ENCODE measurements around the gene ISG20.

ISG20 gene

DNA sequence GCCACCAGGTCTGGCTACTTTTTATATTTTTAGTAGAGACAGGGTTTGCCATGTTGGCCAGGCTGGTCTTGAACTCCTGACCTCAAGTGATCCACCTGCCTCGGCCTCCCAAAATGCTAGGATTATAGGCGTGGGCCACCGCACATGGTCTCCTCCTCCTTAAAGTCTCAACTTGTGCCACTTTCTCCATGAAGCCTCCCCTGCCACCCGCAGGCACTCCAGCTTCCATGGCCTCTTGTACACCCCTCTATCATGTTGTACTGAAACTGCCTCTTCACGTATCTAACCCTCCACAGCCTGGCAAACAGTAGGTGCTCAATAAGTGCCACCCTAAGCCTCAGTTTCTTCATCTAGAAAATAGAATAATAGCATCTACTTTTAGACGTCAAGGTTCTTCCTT is 39.9 kb downstream of the ISG20 start:
- H3K4me3 ChIP-seq (replicated peaks; ENCODE audit: low read depth, low read length): no peak overlapping the region
- TF ChIP-seq, protein P1, sequence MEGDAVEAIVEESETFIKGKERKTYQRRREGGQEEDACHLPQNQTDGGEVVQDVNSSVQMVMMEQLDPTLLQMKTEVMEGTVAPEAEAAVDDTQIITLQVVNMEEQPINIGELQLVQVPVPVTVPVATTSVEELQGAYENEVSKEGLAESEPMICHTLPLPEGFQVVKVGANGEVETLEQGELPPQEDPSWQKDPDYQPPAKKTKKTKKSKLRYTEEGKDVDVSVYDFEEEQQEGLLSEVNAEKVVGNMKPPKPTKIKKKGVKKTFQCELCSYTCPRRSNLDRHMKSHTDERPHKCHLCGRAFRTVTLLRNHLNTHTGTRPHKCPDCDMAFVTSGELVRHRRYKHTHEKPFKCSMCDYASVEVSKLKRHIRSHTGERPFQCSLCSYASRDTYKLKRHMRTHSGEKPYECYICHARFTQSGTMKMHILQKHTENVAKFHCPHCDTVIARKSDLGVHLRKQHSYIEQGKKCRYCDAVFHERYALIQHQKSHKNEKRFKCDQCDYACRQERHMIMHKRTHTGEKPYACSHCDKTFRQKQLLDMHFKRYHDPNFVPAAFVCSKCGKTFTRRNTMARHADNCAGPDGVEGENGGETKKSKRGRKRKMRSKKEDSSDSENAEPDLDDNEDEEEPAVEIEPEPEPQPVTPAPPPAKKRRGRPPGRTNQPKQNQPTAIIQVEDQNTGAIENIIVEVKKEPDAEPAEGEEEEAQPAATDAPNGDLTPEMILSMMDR (IDR thresholded peaks at IDR 0.05; ENCODE audit: low read depth, low read length, missing control alignments): no peak
- DNase-seq (ENCODE audit: extremely low read depth, low read depth): no peak

- H3K4me3 ChIP-seq (replicated peaks; ENCODE audit: low read depth, low read length): no peak overlapping the region
- TF ChIP-seq, protein P1 (IDR thresholded peaks at IDR 0.05; ENCODE audit: low read depth, low read length, missing control alignments): no peak
- no peak for DNase-seq (ENCODE audit: extremely low read depth, low read depth)
Measured at GRCh38 chr15:88680241-88681001, 41.6 kb downstream of the ISG20 start.

DNA sequence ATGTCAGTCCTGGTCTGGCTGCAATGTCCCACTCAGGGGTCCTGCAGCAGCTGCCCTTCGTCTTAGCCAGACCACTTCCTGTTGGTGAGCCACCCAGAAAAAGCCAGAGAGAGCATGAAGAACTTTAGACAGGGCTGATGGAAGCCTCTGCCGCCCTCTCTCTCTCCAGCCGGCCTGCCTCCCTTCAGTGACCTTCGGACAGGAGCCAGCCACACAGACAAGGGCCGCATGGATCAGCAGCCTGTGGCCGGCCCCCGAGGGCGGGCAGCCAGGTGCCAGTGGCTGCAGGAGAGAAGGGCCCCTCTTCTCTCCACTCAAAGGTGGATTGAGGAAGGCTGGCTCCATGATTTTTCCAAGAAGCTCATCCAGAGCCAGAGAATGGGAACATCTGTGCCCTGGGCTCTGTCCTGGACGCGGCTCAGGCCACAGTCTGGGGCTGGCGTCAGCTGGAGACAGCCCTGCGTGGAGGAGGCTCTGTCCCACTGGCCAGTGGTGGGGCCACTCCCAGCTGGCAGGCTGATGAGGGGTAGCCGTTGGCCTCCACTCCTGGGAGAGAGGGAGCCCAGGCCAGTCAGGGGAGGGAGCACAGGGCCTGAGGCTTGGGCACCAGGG is 42.9 kb downstream of the ISG20 start:
- H3K4me3 ChIP-seq (replicated peaks; ENCODE audit: low read depth, low read length): no peak overlapping the region
- TF ChIP-seq, protein P1 (IDR thresholded peaks at IDR 0.05; ENCODE audit: low read depth, low read length, missing control alignments): no peak
- DNase-seq (ENCODE audit: extremely low read depth, low read depth): no peak

DNA sequence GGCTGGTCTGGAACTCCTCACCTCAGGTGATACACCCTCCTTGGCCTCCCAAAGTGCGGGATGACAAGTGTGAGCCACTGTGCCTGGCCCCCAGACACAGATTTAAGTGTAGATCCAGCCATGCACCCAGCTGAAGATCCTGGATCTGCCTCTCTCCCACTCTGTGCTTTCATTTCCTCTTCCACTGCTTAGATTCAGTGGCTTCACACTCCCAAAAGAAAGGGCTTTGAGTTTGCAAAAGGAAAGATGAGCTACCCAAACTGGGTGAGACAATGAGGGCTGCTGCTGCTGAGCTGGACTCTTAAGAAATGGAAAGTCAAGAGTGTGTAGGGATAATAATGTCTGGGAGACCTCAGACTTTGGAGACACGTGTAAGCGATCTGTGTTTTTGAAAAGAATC is 45.5 kb downstream of the ISG20 start:
- TF ChIP-seq, protein P1 (IDR thresholded peaks at IDR 0.05; ENCODE audit: low read depth, low read length, missing control alignments): no peak
- no peak for DNase-seq (ENCODE audit: extremely low read depth, low read depth)
- no peak overlapping the region for H3K4me3 ChIP-seq (replicated peaks; ENCODE audit: low read depth, low read length)

- no peak for DNase-seq (ENCODE audit: extremely low read depth, low read depth)
- no peak overlapping the region for H3K4me3 ChIP-seq (replicated peaks; ENCODE audit: low read depth, low read length)
- TF ChIP-seq, protein P1 (IDR thresholded peaks at IDR 0.05; ENCODE audit: low read depth, low read length, missing control alignments): no peak
Measured at GRCh38 chr15:88686166-88686565, 47.4 kb downstream of the ISG20 start.

- TF ChIP-seq, protein P1 (IDR thresholded peaks at IDR 0.05; ENCODE audit: low read depth, low read length, missing control alignments): no peak
- DNase-seq (ENCODE audit: extremely low read depth, low read depth): no peak
- H3K4me3 ChIP-seq (replicated peaks; ENCODE audit: low read depth, low read length): no peak overlapping the region
Measured at GRCh38 chr15:88688394-88688933, 49.6 kb downstream of the ISG20 start.

Measured in HFF-Myc (cell line).